ENCODE measurements around the gene PARD6B. TPM values are rescaled to one million over a fixed set of nuclear protein-coding genes. Genes with fewer than 3 reads are reported as not detected.

PARD6B gene
- total and polyA plus RNA-seq, 8 donors = 3.1 to 17.8 (median 10.6) TPM

GRCh38 chr20:50753152-50753551 is 21.8 kb downstream of the PARD6B start:
- H3K36me3 ChIP-seq = peaks cover 0 to 7% (median 0%) of the 10 kb centered on the region in 3 donors
- intact Hi-C loops (cut with DNase I) = no loop called here
- no peaks in the 10 kb centered on the region for H3K27me3 ChIP-seq
- H3K4me1 ChIP-seq = peaks cover 0 to 4% (median 0%) of the 10 kb centered on the region in 3 donors
- DNase-seq (no peak), ATAC-seq (no peak), FAIRE-seq (no peak)
- no peak overlapping the region for H3K27ac ChIP-seq
- 76 to 79% methylated on average over 3 of the region's 3 CpGs for WGBS, 2 donors
- no peaks in the 10 kb centered on the region for H3K9me3 ChIP-seq
- H3K4me3 ChIP-seq = no peak overlapping the region
- TF ChIP-seq CTCF (IDR thresholded peaks at IDR 0.05) = no peak

DNA sequence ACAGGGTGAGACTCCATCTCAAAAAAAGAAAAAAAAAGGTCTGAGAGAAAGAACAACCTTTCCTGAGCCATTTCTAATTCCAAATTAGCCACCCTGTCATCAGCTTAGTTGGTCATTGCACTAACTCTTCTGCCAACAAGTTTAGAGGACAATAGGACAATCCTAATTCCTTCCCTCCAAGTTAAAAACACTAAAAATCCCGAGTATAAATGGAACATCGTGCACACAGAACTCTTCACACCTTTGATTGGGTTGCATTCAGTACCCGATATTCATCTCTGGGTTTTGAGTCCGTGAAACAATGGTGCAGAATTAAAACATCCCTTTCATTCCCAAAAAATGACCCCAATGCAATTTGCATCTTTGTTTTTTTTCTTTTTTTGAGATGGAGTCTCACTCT is 23.0 kb downstream of the PARD6B start:
- no peak overlapping the region for H3K27ac ChIP-seq
- H3K36me3 ChIP-seq = peaks cover 0 to 7% (median 0%) of the 10 kb centered on the region in 3 donors
- H3K27me3 ChIP-seq = no peaks in the 10 kb centered on the region
- no peak for TF ChIP-seq CTCF (IDR thresholded peaks at IDR 0.05)
- no peak for DNase-seq
- H3K9me3 ChIP-seq = no peaks in the 10 kb centered on the region
- no peak for FAIRE-seq
- intact Hi-C loops (cut with DNase I) = no loop called here
- H3K4me3 ChIP-seq = no peak overlapping the region
- ATAC-seq = no peak
- WGBS, 2 donors = 93 to 94% methylated on average over 4 of the region's 4 CpGs
- H3K4me1 ChIP-seq = peaks cover 0 to 4% (median 0%) of the 10 kb centered on the region in 3 donors

DNA sequence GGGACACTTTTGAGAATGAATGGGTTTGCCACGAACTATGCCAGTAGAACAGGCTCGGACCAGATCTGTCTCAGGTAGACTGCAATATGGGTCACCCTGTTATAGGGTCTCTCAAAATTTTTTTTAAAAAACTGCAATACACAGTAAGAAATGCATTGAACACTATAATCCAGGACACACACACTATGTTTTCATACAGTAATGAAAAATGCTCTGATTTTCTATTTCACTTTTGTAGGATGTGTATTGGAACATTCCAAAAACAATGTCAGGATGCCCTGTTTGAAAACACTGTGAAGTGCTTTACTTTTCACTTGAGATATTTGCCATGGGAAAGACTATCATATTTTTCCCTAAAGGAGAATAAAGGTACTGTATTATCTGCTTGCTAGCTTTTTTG is 25.1 kb downstream of the PARD6B start:
- Histone ChIP-seq H3K4me3 (no peak overlapping the region), H3K27ac (no peak overlapping the region), H3K4me1 (peaks cover 0 to 6% (median 5%) of the 10 kb centered on the region in 3 donors), H3K36me3 (no peaks in the 10 kb centered on the region), H3K9me3 (no peaks in the 10 kb centered on the region), H3K27me3 (no peaks in the 10 kb centered on the region)
- intact Hi-C loops (cut with DNase I) = no loop called here
- TF ChIP-seq CTCF (IDR thresholded peaks at IDR 0.05) = no peak
- no peak for DNase-seq
- WGBS, 2 donors = 80 to 84% methylated on average over 2 of the region's 2 CpGs
- FAIRE-seq = no peak
- ATAC-seq = no peak

DNA sequence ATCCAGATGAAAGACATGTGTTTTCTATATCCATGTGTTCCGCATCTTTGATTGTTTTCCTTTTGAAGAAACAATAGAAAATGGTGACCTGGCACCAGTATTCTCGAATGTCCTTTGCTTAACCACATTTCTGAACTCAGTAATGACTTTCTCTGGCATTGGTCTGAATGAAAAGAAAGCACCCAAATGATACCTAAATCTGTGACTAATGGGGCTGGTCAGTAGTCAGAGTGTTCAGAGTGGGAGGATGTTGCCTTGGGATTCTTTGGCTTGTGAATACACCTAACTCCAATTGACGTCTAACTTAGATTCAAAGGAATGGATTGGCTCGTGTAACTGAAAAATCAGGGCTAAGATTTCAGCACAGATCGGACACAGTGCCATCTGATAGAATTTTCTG is 27.1 kb downstream of the PARD6B start:
- H3K36me3 ChIP-seq = no peaks in the 10 kb centered on the region
- no peaks in the 10 kb centered on the region for H3K27me3 ChIP-seq
- no peak for ATAC-seq
- H3K4me3 ChIP-seq = no peak overlapping the region
- WGBS, 2 donors = 82 to 83% methylated on average over 5 of the region's 5 CpGs
- no peak for TF ChIP-seq CTCF (IDR thresholded peaks at IDR 0.05)
- H3K9me3 ChIP-seq = no peaks in the 10 kb centered on the region
- no peak overlapping the region for H3K27ac ChIP-seq
- H3K4me1 ChIP-seq = peaks cover 6 to 26% (median 19%) of the 10 kb centered on the region in 3 donors
- no peak for DNase-seq
- no peak for FAIRE-seq
- intact Hi-C loops (cut with DNase I) = no loop called here

DNA sequence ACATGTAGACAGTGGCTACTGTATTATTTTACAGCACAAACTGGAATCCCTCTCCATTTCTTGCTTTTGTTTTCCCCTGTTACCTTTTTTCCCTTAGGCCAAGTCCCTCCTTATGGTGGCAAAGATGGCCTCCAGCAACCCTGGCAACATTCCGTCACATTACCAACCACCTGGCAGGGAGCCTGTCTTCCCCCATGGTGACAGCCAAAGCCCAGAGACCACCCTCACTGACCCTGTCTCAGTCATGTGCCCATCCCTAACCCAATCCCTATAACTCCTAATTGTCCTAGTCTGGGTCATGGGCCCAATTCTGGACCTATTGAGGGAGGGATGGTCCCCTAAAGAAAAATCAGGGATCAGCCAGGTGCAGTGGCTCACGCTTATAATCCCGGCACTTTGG is 27.6 kb downstream of the PARD6B start:
- no peak overlapping the region for H3K4me3 ChIP-seq
- WGBS, 2 donors = 90 to 93% methylated on average over 3 of the region's 3 CpGs
- no peaks in the 10 kb centered on the region for H3K27me3 ChIP-seq
- TF ChIP-seq CTCF (IDR thresholded peaks at IDR 0.05) = no peak
- ATAC-seq (no peak), FAIRE-seq (no peak), DNase-seq (no peak)
- peaks cover 6 to 29% (median 23%) of the 10 kb centered on the region in 3 donors for H3K4me1 ChIP-seq
- no peaks in the 10 kb centered on the region for H3K36me3 ChIP-seq
- H3K9me3 ChIP-seq = no peaks in the 10 kb centered on the region
- no peak overlapping the region for H3K27ac ChIP-seq
- intact Hi-C loops (cut with DNase I) = no loop called here
